ENCODE measurements around the gene LAMA1. TPM values are rescaled to one million over a fixed set of nuclear protein-coding genes. Genes with fewer than 3 reads are reported as not detected.
A peak's percentile ranks its signal among the peaks of the same experiment; 100 is the strongest.

Gene LAMA1
- total RNA-seq, 1 experiment from 2014 or later, result 28.8 TPM

DNA sequence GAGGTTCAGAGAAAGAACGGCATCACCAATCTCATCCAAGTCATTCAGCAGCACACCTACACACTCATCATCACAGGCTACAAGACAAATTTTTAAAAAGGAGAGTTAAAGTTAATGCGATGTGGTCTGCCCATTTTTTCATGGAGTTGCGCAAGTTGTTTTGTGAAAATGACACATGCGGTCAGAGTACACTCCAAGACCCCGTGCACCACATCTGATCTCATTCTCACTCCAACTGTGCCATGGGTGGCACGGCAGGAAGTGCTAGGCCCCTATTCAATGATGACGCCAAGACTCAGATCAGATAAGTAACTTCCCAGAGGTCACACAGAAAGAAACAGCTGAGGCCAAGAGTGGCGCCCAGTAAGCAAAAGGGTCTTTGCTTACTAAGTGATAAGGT is 119.8 kb downstream of the LAMA1 start:
- Histone ChIP-seq H3K79me1 (ENCODE audit: insufficient read depth, low read depth, low read length, poor library complexity, severe bottlenecking) (no peaks in the 10 kb centered on the region), H2AK5ac (ENCODE audit: insufficient read length, low read length) (no peak overlapping the region), H3K4me2 (ENCODE audit: insufficient read depth, insufficient read length, low read length) (no peak overlapping the region), H3K79me2 (ENCODE audit: insufficient read depth, low read length) (no peaks in the 10 kb centered on the region), H3K23me2 (ENCODE audit: insufficient read length, low read depth, low read length, poor library complexity, severe bottlenecking) (no peaks in the 10 kb centered on the region), H3K9me3 (ENCODE audit: control insufficient read depth, low read depth, low read length) (no peaks in the 10 kb centered on the region), H2BK120ac (ENCODE audit: low read depth, low read length, poor library complexity, severe bottlenecking) (no peak overlapping the region), H3K4ac (ENCODE audit: low read depth, low read length) (no peak overlapping the region), H3K23ac (ENCODE audit: insufficient read length, low read depth, low read length) (no peak overlapping the region), H4K20me1 (ENCODE audit: control insufficient read depth, insufficient read depth, insufficient read length) (no peaks in the 10 kb centered on the region), H3T11ph (ENCODE audit: low read length) (no peak overlapping the region), H2BK5ac (ENCODE audit: insufficient read length, low read length) (no peak overlapping the region), H3K9ac (ENCODE audit: extremely low read depth, insufficient read length, low read length) (no peak overlapping the region), H3K4me1 (ENCODE audit: insufficient read depth, low read length) (no peaks in the 10 kb centered on the region), H3K18ac (ENCODE audit: insufficient read length, low read depth, low read length) (no peak overlapping the region), H3K27me3 (ENCODE audit: insufficient read depth, low read length) (no peaks in the 10 kb centered on the region), H3K56ac (ENCODE audit: insufficient read length, low read depth, low read length) (no peak overlapping the region), H2BK15ac (ENCODE audit: low read depth, low read length) (no peak overlapping the region), H4K5ac (ENCODE audit: insufficient read length, low read depth, low read length) (no peak overlapping the region), H3K27ac (ENCODE audit: insufficient read length, low read depth, low read length) (no peak overlapping the region), H4K91ac (ENCODE audit: insufficient read length, low read depth, low read length) (no peak overlapping the region), H4K8ac (replicated peaks; ENCODE audit: insufficient read length, low read depth, low read length) (no peak overlapping the region), H2AFZ (ENCODE audit: low read length) (no peak overlapping the region), H3K14ac (ENCODE audit: insufficient read depth, low read length) (no peak overlapping the region), H2BK12ac (ENCODE audit: insufficient read length, low read depth, low read length) (no peak overlapping the region), H2BK20ac (ENCODE audit: low read depth, low read length, poor library complexity, severe bottlenecking) (no peak overlapping the region)
- Mint-ChIP-seq H3K36me3 (ENCODE audit: insufficient read depth in 1 of 3, low read depth in 3 of 3) (peaks cover 15 to 41% (median 15%) of the 10 kb centered on the region in 3 experiments; a peak in 5 of 7 replicates), H3K9me3 (no peaks in the 10 kb centered on the region), H3K4me3 (no peak overlapping the region), H3K27ac (peak overlapping the region in 2 of 3 experiments; percentile 6 to 41; a peak in 3 of 7 replicates), H3K4me1 (peaks cover 15 to 17% of the 10 kb centered on the region in 2 experiments), H3K27me3 (ENCODE audit: low read depth) (no peaks in the 10 kb centered on the region)
- no peak for DNase-seq
- TF ChIP-seq, protein P1, sequence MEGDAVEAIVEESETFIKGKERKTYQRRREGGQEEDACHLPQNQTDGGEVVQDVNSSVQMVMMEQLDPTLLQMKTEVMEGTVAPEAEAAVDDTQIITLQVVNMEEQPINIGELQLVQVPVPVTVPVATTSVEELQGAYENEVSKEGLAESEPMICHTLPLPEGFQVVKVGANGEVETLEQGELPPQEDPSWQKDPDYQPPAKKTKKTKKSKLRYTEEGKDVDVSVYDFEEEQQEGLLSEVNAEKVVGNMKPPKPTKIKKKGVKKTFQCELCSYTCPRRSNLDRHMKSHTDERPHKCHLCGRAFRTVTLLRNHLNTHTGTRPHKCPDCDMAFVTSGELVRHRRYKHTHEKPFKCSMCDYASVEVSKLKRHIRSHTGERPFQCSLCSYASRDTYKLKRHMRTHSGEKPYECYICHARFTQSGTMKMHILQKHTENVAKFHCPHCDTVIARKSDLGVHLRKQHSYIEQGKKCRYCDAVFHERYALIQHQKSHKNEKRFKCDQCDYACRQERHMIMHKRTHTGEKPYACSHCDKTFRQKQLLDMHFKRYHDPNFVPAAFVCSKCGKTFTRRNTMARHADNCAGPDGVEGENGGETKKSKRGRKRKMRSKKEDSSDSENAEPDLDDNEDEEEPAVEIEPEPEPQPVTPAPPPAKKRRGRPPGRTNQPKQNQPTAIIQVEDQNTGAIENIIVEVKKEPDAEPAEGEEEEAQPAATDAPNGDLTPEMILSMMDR (conservative IDR thresholded peaks at IDR 0.05), result no peak
- WGBS (ENCODE audit: extremely low coverage, insufficient read length, low lambda C conversion rate), result no CpG with 5 or more reads among the region's 8 CpGs
